Endothelial cell of coronary artery (primary cell): ENCODE measurements around the gene ZNF783. TPM values are rescaled to one million over a fixed set of nuclear protein-coding genes. Genes with fewer than 3 reads are reported as not detected.

ENCODE experiments used
- total RNA-seq: library from RNA; depleted of rRNA; stranded (reverse); fragments of >200 nt; gene quantifications from 2 replicates; pipeline ENCODE4 v1.2.3, GENCODE V29; 2014

ZNF783 gene
- 5.0 and 8.7 TPM in 2 replicates for total RNA-seq

DNA sequence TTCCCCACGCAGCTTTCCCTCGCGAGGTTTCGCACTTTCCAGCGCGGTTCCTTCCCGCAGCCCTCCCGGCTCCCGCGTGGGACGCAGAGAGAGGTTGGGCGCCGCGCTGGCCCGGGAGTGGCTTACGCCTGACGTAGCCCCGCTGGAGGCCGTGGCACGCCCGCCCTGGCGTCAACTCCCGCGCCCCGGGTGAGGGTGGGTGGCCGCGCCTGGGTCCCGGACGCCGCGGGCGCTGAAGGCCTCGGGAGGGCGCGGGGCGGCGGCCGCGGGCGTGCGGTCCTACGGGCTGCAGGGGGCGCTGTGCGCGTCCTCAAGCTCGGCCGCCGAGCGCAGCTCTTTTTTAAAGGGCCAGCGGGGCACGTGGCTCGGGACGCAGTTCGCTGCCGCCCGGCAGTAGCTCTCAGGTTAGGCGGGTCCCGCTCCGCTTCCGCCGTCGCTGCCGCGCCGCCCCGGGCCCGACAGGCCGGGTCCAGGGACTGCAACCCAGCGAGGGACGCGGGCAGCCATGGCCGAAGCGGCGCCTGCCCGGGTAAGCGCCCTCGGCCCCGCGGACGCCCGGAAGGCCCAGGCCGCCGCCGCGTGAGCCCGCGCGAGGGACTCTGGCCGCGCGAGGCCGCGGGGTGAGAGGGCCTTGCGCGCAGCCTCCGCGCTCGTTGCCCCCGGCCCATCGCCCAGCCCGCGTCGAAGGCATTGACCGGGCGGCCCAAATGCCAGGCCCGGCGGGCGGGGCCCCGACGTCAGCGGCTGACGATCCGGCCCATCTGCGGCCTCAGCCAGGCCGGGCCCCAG lies at the start of gene ZNF783:
TSS of gene ZNF783 (plus strand) at position 368 of the 789 bp plus-strand sequence. CDS start at position 506, 138 bp downstream.

DNA sequence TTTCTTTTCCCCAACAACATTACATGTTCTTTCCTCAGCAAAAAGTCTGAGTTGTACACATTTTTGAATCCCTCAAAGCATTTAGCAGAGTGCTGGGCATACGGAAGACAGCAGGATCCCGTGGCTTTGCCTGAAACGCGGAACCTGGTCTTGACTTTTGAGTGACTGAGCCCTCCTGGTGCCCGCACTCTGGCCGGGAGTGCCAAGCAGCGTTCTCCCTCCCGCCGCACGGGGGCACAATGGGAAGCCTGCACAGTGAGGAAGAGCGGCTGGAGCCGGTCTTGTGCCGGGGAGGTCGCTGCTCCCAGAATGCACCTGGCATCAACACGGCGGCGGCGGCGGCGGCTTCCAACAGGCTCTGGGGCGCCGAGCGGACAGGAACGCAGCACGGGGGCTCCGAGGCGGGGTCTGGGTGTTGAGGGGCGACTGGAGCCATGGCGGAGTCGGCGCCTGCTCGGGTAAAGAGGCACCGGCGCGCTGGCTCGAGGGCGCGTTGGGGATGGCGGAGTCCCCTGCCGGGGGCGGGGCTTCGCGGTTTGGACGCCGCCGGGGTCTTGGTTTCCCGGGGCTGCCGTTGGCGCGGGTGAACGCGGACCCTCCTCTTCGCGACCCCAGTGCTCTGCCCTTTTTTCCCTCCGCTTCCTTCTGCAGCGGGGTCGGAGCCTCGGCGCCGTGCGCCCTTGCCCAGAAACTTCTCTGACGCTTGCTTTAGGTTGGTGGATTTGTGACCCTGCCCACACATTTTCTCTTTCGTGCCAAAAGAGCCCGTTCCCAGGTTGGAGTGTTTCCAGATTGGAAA lies 22.5 kb upstream of the ZNF783 start, which contains the start of gene ZNF212:
TSS of gene ZNF212 (plus strand) at position 307 of the 799 bp plus-strand sequence. CDS start at position 435, 128 bp downstream.

Other genes starting within 250 kb of the ZNF783 start
- 292 and 304 TPM in 2 replicates for gene PDIA4, start 233.7 kb upstream of the ZNF783 start, total RNA-seq
- 6.6 and 6.8 TPM in 2 replicates for gene ZNF786, start 171.5 kb upstream of the ZNF783 start, total RNA-seq
- gene ZNF425, start 135.9 kb upstream of the ZNF783 start, total RNA-seq = 1.9 and 2.0 TPM in 2 replicates
- 4.5 and 7.1 TPM in 2 replicates for gene ZNF398, start 114.7 kb upstream of the ZNF783 start, total RNA-seq
- gene ZNF282, start 66.7 kb upstream of the ZNF783 start, total RNA-seq = 25.0 and 35.5 TPM in 2 replicates
- 4.3 and 4.7 TPM in 2 replicates for gene ZNF212, start 22.5 kb upstream of the ZNF783 start, total RNA-seq
- 3.5 and 4.7 TPM in 2 replicates for gene ZNF777, start 198.9 kb downstream of the ZNF783 start, total RNA-seq
- 14.9 and 15.6 TPM in 2 replicates for gene ZNF746, start 235.6 kb downstream of the ZNF783 start, total RNA-seq